Camera-type eye (tissue), 1 donor: ENCODE measurements around the gene ELK3. TPM values are rescaled to one million over a fixed set of nuclear protein-coding genes. Genes with fewer than 3 reads are reported as not detected.

Source experiments
- total RNA-seq: library from RNA; depleted of rRNA; stranded (reverse); fragments of >200 nt; gene quantifications from one replicate; pipeline ENCODE4 v1.2.3, GENCODE V29; 2014

Gene ELK3
- total RNA-seq, result 25.6 TPM

DNA sequence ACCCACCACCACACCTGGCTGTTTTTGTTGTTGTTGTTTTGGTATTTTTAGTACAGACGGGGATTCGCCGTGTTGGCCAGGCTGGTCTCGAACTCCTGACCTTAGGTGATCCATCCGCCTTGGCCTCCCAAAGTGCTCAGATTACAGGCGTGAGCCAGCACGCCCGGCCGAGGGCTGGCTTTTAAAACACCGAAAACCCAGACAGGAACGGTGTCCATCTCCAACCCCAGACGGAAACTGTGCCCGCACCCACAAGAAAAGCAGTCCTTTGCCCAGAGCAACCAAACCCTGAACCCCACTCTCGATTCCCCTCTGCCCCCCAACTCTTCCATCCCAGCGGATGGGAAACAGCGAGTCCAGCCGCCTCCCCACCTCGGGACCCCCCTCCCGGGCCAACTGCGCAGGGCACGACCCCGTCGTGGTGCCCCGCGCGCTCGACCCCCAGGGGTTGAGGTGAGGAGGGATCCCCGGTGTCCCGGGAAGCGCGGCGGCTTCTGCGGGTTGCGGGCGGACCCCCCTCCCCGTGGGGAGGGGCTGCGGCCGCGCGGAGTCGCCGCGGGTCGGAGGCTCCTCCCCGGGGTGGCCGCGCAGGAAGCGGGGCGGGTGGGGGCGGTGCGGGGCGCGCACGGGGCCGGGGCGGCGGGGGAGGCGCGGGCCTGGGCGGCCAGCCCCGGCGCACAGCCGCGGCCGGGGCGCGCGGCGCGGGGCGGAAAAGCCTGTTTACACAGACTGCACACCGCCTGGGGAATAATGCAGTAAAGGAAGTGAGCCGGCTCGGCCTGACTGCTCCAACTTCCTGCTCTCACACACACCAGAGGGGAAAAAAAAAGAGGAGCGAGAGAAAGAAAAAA is at the start of gene ELK3:
TSS of gene ELK3 (plus strand) at position 651 of the 851 bp plus-strand sequence.

Other genes with a start within 250 kb of the ELK3 start
- gene HAL, start 198.0 kb upstream of the ELK3 start, total RNA-seq, result 0.49 TPM
- 93.3 TPM for gene LTA4H, start 158.8 kb upstream of the ELK3 start, total RNA-seq
- 146 TPM for gene CDK17, start 206.1 kb downstream of the ELK3 start, total RNA-seq